Measurements from ENCODE around the gene YTHDC2. TPM values are rescaled to one million over a fixed set of nuclear protein-coding genes. Genes with fewer than 3 reads are reported as not detected.

The YTHDC2 gene
- total and polyA plus RNA-seq, 2 of the 13 experiments (the other 11 are each of a cell fraction or from before 2014, with no cell fraction given): 6.7 to 17.8 TPM

DNA sequence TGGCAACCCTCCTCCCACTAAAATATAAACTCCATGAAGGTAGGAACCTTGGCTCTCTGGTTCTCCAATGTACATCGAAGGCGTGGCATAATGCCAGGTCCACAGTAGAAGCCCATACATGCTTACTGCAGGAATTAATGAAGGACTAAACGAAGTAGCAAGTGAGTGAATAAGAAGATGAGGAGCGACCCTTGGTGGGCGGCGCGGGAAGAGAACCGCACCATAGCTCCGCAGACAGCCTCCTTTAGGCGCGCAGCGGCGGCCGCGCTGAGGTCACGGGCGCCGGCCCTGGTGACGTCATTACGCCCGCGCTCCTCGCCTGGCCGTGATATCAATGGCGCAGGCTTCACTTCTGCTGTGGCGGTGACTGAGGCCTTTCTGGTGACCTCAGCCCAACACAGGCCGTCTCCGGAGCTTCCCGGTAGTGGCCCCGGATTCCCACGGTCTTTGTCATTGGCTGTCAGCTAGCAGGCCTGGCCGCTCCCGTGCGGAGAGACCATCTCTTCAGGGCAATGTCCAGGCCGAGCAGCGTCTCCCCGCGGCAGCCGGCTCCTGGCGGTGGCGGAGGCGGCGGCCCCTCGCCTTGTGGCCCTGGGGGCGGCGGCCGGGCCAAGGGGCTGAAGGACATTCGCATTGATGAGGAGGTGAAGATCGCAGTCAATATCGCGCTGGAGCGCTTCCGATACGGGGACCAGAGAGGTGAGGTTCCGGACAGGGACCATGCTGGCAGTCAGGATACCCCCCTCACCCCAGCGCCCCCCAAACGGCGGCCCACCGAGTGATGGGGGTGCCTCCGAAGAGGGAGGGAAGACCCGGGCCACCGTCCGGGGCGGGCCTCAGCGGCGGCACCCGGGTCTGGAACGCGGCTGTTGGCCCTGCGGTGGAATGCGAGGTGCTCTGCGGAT is at the start of gene YTHDC2 (continued):
- TF ChIP-seq SATB2 (CRISPR knock-in tag; IDR thresholded peaks at IDR 0.05) (0 out of 2 replicates have a peak, but pooled peaks have one; percentile 25), CAMTA2 (CRISPR knock-in tag; IDR thresholded peaks at IDR 0.05; ENCODE audit: borderline replicate concordance) (peak; percentile 71; the same call in 1 of the 2 replicates), ZNF230 (CRISPR knock-in tag; IDR thresholded peaks at IDR 0.05) (peak; percentile 67; the same call in 1 of the 2 replicates), ATF7 (IDR thresholded peaks at IDR 0.05) (peak; percentile 100), ATF7 (CRISPR knock-in tag; IDR thresholded peaks at IDR 0.05) (peak; percentile 98), ZNF788 (CRISPR knock-in tag; IDR thresholded peaks at IDR 0.05; ENCODE audit: borderline replicate concordance) (peak; percentile 42; the same call in 1 of the 2 replicates), ZNF260 (CRISPR knock-in tag; IDR thresholded peaks at IDR 0.05; ENCODE audit: borderline replicate concordance, low read depth) (no peak), STAG1 (CRISPR knock-in tag; IDR thresholded peaks at IDR 0.05) (peak; percentile 39), ZNF7 (CRISPR knock-in tag; IDR thresholded peaks at IDR 0.05) (0 out of 2 replicates have a peak, but pooled peaks have one; percentile 4), MAZ (IDR thresholded peaks at IDR 0.05; ENCODE audit: borderline replicate concordance, low read depth, low read length) (no peak), MAZ (CRISPR knock-in tag; IDR thresholded peaks at IDR 0.05; ENCODE audit: low read depth) (peak; percentile 57; the same call in 1 of the 2 replicates), ZNF441 (CRISPR knock-in tag; IDR thresholded peaks at IDR 0.05; ENCODE audit: borderline replicate concordance) (peak; percentile 50; the same call in 1 of the 2 replicates), ZBTB21 (CRISPR knock-in tag; IDR thresholded peaks at IDR 0.05) (peak; percentile 97), HOXA3 (CRISPR knock-in tag; IDR thresholded peaks at IDR 0.05) (peak; percentile 99), MIER2 (CRISPR knock-in tag; IDR thresholded peaks at IDR 0.05) (peak; percentile 54; the same call in 1 of the 2 replicates), GABPB1 (CRISPR knock-in tag; IDR thresholded peaks at IDR 0.05) (peak; percentile 79), DPF2 (CRISPR knock-in tag; IDR thresholded peaks at IDR 0.05; ENCODE audit: borderline replicate concordance, low read depth) (peak; percentile 27; the same call in 1 of the 2 replicates), HNRNPK (IDR thresholded peaks at IDR 0.05; ENCODE audit: low read depth, low read length, poor library complexity, severe bottlenecking) (no peak), HNRNPUL1 (IDR thresholded peaks at IDR 0.05; ENCODE audit: low read depth, low read length) (no peak), ISX (CRISPR knock-in tag; conservative IDR thresholded peaks at IDR 0.05) (no peak), RBFOX2 (IDR thresholded peaks at IDR 0.05; ENCODE audit: low read depth, low read length) (peak; percentile 89), EED (CRISPR knock-in tag; IDR thresholded peaks at IDR 0.05) (peak; percentile 68), TARDBP (CRISPR knock-in tag; IDR thresholded peaks at IDR 0.05) (peak; percentile 40; the same call in 1 of the 2 replicates)
- TF ChIP-seq, protein P1, sequence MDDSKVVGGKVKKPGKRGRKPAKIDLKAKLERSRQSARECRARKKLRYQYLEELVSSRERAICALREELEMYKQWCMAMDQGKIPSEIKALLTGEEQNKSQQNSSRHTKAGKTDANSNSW (CRISPR knock-in tag; IDR thresholded peaks at IDR 0.05; ENCODE audit: borderline replicate concordance): no peak
- TF ChIP-seq, protein P2, sequence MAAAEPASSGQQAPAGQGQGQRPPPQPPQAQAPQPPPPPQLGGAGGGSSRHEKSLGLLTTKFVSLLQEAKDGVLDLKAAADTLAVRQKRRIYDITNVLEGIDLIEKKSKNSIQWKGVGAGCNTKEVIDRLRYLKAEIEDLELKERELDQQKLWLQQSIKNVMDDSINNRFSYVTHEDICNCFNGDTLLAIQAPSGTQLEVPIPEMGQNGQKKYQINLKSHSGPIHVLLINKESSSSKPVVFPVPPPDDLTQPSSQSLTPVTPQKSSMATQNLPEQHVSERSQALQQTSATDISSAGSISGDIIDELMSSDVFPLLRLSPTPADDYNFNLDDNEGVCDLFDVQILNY (CRISPR knock-in tag; conservative IDR thresholded peaks at IDR 0.05): peak; percentile 56; the same call in 1 of the 2 replicates
- TF ChIP-seq, protein P3, sequence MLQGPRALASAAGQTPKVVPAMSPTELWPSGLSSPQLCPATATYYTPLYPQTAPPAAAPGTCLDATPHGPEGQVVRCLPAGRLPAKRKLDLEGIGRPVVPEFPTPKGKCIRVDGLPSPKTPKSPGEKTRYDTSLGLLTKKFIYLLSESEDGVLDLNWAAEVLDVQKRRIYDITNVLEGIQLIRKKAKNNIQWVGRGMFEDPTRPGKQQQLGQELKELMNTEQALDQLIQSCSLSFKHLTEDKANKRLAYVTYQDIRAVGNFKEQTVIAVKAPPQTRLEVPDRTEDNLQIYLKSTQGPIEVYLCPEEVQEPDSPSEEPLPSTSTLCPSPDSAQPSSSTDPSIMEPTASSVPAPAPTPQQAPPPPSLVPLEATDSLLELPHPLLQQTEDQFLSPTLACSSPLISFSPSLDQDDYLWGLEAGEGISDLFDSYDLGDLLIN (CRISPR knock-in tag; IDR thresholded peaks at IDR 0.05; ENCODE audit: borderline replicate concordance): no peak
- TF ChIP-seq, protein P4, sequence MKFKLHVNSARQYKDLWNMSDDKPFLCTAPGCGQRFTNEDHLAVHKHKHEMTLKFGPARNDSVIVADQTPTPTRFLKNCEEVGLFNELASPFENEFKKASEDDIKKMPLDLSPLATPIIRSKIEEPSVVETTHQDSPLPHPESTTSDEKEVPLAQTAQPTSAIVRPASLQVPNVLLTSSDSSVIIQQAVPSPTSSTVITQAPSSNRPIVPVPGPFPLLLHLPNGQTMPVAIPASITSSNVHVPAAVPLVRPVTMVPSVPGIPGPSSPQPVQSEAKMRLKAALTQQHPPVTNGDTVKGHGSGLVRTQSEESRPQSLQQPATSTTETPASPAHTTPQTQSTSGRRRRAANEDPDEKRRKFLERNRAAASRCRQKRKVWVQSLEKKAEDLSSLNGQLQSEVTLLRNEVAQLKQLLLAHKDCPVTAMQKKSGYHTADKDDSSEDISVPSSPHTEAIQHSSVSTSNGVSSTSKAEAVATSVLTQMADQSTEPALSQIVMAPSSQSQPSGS (CRISPR knock-in tag; IDR thresholded peaks at IDR 0.05): peak; percentile 98

All from HepG2 (cell line).